HPDE6-E6E7 (cell line): ENCODE measurements around the gene IL36RN.

Source experiments
- DNase-seq: peaks from one replicate; pipeline ENCODE4 v3.0.0; 2011; ENCODE audit warnings: missing footprints; ENCODE audit errors: extremely low spot score

IL36RN gene

DNA sequence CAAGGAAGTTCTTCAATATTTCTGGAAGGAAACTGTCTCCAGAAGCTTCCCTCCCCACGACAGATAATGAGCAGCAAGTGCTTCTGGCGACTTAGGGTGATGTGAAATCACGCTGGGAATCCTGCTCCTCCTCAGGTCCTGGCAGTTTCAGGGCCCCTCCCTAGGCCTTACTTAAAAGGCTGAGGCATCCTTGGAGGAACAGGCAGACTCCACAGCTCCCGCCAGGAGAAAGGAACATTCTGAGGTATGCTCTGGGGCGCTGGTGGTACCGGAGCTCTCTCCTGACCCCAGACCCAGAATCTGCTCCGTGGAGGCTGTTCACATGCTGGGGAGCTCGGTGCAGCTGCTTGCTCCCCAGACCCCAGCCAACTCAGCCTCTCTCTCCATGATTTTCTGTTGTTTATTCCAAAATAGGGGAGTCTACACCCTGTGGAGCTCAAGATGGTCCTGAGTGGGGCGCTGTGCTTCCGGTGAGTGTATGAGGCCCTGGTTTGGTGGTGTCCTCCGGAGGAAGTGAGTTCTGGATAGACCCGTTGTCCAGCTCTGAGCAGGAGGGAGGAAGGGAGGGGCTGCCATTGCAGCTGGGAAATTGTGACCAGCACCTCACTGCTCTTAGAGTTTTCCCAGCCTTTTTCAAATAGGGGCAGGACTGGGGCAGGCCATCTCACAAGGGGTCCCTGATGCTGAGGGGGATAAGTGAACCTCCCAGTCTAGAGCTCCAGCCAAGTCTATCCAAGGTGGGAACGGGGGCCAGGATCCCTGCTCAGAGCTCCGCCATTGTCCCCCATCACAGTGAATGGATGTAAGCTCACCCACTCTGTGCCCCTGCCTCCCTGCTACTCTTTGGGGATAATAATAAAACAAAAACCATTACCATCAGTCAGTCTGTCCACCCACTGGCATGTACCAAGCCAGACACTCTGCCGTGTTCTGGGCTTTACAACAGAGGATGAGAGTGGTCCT, at the start of gene IL36RN:
IL36RN (plus strand) TSS at position 201 of the 963 bp plus-strand sequence; CDS start at position 442, 241 bp downstream.
- no peak for DNase-seq

GRCh38 chr2:113009622-113010021, 49.4 kb upstream of the IL36RN start:
- no peak for DNase-seq

GRCh38 chr2:113010088-113010487, 48.9 kb upstream of the IL36RN start:
- no peak for DNase-seq

DNA sequence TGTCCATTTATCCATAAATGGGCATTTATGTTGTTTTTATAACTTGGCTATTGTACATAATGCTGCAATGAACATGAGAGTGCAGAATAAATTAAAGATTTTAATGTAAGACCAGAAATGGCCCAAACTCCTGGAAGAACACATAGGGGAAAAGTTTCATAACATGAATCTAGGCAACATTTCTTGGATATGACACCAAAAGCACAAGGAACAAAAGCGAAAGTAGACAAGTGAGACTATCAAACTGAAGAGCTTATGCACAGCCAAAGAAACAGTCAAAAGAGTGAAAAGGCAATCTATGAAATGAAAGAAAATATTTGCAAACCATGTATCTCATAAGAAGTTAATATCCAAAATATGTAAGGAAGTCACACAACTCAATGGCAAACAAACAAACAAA, 47.9 kb upstream of the IL36RN start:
- no peak for DNase-seq

GRCh38 chr2:113012436-113013335, 46.3 kb upstream of the IL36RN start:
- peak; percentile 46 for DNase-seq

GRCh38 chr2:113013336-113013661, 45.7 kb upstream of the IL36RN start:
- DNase-seq, result no peak

DNA sequence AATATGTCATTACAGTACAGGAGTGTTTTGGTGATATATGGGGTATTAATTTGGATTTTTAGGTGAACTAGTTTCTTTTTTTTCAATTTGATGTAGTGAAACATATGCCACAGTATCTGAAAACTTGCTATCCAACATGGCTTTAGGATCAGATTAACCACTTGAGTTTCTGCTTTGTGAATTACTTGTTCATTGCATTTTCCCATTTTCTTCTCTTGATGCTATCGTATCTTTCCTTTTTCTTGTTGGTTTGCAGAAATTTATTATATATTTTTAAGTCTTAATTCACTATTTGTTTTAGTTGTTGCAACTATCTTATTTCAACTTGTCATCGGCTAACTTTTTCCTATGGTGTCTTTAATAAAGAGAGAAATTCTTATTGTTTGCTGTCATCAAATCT, 44.9 kb upstream of the IL36RN start:
- DNase-seq, result no peak

DNA sequence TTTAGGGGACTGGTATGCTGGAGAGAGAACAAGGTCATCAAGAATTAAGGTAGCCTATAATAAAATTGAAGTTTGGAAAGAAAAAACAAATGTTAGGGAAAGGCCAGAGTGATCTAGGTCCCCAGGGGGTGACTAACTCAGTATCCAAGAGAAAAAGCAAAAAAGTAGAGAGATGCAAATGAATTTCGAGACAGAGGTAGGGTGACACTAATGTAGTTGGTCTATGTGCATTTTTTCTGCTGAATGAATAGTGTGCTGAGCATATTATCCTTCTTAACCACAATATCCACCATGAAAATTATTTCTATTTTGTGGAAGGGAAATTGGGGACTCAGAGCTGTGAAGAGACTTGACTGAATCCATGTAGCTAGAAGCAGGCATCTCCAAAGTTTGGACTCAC, 44.0 kb upstream of the IL36RN start:
- no peak for DNase-seq

- DNase-seq, result no peak
These were observed 43.3 kb upstream of the IL36RN start for GRCh38 chr2:113015655-113016054.

DNA sequence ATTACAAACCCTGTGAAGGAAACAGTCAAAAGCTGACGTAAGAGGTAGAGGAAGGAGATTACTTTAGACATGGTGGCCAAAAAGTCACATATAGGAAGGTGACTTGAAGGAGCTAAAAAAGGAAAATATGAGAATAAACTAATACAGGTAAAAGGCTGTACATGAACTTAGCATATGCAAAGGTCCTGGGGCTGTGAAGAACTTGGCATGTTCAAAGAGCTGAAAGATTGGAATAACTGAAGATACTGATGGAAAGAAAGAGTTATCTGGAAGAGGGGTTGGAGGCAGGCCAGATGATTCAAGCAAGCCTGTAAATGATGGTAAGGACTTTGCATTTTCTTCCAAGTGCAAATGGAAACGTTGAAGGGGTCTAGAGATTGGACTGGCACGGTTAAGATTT, 40.5 kb upstream of the IL36RN start:
- DNase-seq, result no peak

- DNase-seq, result no peak
These were observed 37.7 kb upstream of the IL36RN start for GRCh38 chr2:113021312-113021711.

- DNase-seq, result no peak
These were observed 34.2 kb upstream of the IL36RN start for GRCh38 chr2:113024764-113025163.

DNA sequence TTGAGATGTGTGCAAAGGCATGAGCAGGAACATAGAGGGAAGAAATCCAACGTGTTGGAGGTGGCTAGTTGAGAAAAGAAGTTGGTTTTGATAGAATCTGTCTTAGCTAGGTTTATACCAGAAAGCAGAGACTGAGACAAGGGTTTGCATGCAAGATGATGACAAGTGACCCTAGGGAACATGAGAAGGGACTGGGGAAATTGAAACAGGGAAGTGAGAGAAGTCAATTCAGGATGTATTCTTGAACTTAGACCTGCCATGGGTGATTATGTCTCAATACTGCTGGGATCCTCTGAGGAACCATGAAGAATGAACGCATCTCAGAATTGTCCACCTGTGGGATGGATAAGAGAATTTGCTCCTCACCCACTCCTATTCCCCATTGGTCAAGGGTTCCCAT, 33.3 kb upstream of the IL36RN start:
- DNase-seq, result no peak

- no peak for DNase-seq
These were observed 31.3 kb upstream of the IL36RN start for GRCh38 chr2:113027691-113028090.

DNA sequence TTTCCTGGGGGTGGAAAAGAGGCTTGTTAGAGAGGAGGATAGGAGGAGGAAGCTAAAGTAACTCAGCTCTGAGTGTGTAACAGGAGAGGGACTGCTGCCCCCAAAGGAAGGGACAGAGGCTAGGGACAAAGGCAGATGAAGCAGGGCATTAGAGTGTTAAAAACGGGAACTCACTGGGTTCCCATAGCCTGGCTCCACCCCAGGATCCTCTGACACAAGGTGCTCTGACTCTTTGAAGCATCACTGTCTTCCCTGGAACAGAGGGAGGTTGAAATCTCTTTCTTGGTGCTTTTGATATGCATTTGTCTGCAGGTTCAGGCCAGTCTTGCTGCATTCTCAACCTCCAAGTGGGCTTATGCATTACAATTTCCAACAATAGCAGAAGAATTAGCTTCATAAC, 30.9 kb upstream of the IL36RN start:
- DNase-seq, result no peak

- no peak for DNase-seq
These were observed 26.3 kb upstream of the IL36RN start for GRCh38 chr2:113032737-113033136.

DNA sequence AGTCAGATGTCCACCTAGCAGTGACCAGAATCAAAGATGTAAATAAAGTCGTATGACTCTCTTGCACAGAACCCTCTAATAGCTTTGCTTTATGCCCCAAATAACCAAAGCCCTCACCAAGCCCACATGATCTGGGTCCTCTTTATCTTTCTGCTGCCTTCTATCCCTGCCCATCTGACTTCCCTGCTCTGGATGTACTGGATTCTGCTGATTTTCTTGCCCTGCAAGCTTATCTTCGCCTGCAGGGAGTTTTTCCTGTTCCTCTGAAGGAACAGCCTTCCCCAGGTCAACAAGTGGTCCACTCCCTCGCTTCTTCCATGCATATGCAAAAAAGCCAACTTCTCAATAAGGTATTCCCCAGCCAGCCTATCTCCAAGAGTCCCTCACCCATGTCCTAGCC, 25.0 kb upstream of the IL36RN start:
- DNase-seq, result no peak

GRCh38 chr2:113036763-113037162, 22.2 kb upstream of the IL36RN start:
- DNase-seq, result no peak

GRCh38 chr2:113038291-113038690, 20.7 kb upstream of the IL36RN start:
- DNase-seq, result no peak

- DNase-seq, result no peak
These were observed 19.8 kb upstream of the IL36RN start for GRCh38 chr2:113039158-113039557.

DNA sequence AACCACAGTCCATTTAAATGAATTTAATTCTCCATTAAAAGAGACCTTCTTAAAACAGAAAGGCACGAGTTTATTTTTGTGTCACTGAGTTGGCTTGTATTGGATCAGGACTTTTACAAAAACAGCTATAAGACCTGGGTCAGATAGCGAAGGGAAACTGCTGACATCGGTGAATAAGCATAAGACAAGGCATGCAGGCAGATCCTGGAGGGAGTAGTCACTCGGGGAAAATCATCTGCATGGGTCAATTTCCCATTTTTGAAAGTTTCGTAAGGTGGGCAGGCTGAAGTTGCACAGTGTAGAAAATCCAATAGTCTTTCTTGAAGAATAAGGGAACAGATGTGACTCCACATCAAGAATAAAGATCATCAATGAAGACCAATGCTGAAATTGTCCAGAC, 19.3 kb upstream of the IL36RN start:
- no peak for DNase-seq

GRCh38 chr2:113041871-113042270, 17.1 kb upstream of the IL36RN start:
- DNase-seq, result peak; percentile 35

- no peak for DNase-seq
These were observed 12.5 kb upstream of the IL36RN start for GRCh38 chr2:113046465-113046864.
